Brain microvascular endothelial cell (primary cell): ENCODE data around the gene PAOX.

Source experiments
- DNase-seq: peaks from one replicate; pipeline ENCODE4 v3.0.0-alpha.2; 2020
- H3K27ac ChIP-seq: fragments of 250-450 bp; sonication (Bioruptor Pico); 2 replicates; pipeline ENCODE4 v1.5.1; 2020; ENCODE audit warnings: mild to moderate bottlenecking, moderate library complexity
- H3K27me3 ChIP-seq: fragments of 250-450 bp; sonication (Bioruptor Pico); replicated peaks from 2 replicates; pipeline ENCODE4 v1.5.1; 2020; ENCODE audit warnings: mild to moderate bottlenecking
- H3K36me3 ChIP-seq: fragments of 250-450 bp; sonication (Bioruptor Pico); replicated peaks from 2 replicates; pipeline ENCODE4 v1.5.1; 2020; ENCODE audit warnings: mild to moderate bottlenecking
- H3K4me3 ChIP-seq: 2 replicates; pipeline ENCODE4 v1.5.1; 2011; ENCODE audit warnings: low read depth, mild to moderate bottlenecking, control low read depth, low read length, moderate library complexity
- in situ Hi-C: cut with HindIII; loops from 2 replicates; pipeline ENCODE4 v1.10.0; 2017; ENCODE audit warnings: low sequenced_read_pairs, low pct_ligation_motif_present
- TF ChIP-seq, protein P1 (sequence below): IDR thresholded peaks from 2 replicates; pipeline ENCODE4 v1.5.1; 2011; ENCODE audit warnings: low read depth, mild to moderate bottlenecking, moderate library complexity, low read length, control low read depth, inconsistent platforms; ENCODE audit errors: missing control alignments

The PAOX gene

DNA sequence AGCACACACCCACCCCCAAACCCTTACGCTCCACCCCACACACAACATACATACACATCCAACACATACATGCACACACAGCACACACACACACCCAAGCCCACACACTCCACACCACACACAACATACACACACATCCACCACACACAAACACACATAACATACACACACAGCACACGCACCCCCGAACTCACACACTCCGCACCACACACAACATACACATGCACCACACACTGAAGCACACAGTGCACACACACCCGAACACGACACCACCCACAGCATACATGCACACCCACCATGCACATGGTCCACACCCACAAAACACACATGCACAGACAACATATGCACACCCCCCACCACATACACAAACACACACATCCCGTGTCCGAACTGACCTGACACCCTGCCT lies 29.9 kb upstream of the PAOX start:
- no peak for DNase-seq
- Histone ChIP-seq H3K4me3 (no peak overlapping the region), H3K27me3 (no peaks in the 10 kb centered on the region), H3K36me3 (no peaks in the 10 kb centered on the region), H3K27ac (no peak overlapping the region)
- TF ChIP-seq, protein P1, sequence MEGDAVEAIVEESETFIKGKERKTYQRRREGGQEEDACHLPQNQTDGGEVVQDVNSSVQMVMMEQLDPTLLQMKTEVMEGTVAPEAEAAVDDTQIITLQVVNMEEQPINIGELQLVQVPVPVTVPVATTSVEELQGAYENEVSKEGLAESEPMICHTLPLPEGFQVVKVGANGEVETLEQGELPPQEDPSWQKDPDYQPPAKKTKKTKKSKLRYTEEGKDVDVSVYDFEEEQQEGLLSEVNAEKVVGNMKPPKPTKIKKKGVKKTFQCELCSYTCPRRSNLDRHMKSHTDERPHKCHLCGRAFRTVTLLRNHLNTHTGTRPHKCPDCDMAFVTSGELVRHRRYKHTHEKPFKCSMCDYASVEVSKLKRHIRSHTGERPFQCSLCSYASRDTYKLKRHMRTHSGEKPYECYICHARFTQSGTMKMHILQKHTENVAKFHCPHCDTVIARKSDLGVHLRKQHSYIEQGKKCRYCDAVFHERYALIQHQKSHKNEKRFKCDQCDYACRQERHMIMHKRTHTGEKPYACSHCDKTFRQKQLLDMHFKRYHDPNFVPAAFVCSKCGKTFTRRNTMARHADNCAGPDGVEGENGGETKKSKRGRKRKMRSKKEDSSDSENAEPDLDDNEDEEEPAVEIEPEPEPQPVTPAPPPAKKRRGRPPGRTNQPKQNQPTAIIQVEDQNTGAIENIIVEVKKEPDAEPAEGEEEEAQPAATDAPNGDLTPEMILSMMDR = no peak
- in situ Hi-C loops = no loop called here

DNA sequence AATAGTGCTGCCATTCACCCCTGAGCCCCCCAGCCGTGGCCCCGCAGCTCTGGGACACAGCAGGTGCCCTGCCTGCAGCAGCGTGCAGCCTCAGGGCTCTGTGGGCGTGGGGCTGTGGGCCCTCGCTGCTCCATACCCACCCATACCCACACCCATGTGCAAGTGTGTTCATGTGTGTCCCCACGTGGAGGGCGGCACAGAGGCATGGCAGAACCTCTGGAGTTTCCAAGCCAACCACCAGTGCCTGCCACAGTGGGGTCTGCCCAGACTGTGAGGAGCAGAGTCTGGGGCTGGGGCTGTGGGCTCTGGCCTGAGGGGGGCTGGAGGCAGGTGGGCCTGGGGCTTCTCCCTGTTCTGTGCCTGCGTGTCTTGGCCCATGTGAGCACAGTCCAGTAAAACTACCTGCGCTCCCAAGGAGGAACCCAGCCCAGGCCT lies 29.5 kb upstream of the PAOX start:
- H3K36me3 ChIP-seq = no peaks in the 10 kb centered on the region
- no peaks in the 10 kb centered on the region for H3K27me3 ChIP-seq
- in situ Hi-C loops = no loop called here
- DNase-seq = no peak
- no peak overlapping the region for H3K27ac ChIP-seq
- TF ChIP-seq, protein P1 = no peak
- H3K4me3 ChIP-seq = no peak overlapping the region

DNA sequence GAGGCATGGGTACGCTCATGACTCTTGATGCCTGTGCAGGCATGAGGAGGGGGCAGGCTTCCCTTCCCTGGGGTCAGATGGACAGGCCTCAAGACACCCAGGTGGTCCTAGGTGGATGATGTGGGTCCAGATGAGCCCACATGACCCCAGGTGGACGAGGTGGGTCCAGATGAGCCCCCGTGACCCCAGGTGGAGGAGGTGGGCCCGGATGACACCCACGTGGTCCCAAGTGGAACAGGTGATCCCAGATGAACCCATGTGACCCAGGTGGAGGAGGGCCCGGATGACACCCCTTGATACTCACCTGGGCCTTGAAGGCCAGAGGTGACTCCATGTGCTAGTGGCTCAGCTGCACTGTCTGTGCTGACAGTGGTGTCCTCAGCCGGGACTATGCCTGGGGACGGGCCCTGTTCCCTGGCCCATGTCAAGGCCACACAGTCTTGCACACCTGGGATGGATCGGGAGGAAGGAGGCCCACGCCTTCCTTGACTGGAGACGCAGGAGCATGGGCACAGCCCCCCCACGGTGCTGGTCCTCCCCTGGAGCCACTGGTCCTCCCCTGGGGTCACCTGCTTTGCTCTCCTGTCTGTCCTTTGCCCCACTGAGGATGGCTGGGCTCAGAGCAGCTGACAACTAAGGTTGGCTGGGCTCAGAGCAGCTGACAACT lies 28.6 kb upstream of the PAOX start:
- Histone ChIP-seq H3K27me3 (no peaks in the 10 kb centered on the region), H3K4me3 (no peak overlapping the region), H3K36me3 (no peaks in the 10 kb centered on the region), H3K27ac (no peak overlapping the region)
- in situ Hi-C loops = no loop called here
- no peak for DNase-seq
- TF ChIP-seq, protein P1 = no peak

DNA sequence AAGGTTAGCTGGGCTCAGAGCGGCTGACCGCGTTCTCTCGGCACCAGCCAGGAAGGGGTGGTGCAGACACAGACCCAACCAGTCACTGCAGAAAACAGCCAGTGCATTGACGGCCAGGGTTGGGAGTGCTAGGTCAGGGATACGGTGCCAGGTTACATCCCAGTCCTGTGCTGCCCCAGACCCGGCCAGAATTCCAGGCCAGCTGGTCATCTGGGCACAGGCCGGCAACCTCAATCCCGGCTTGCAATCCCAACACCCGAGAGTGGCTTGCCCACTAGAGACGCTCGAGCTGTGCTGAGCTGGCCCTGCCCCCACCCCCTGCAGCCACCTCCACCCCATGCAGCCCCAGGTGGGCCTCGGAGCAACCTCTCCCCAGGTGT lies 28.1 kb upstream of the PAOX start:
- no peaks in the 10 kb centered on the region for H3K36me3 ChIP-seq
- TF ChIP-seq, protein P1 = no peak
- H3K4me3 ChIP-seq = no peak overlapping the region
- no peaks in the 10 kb centered on the region for H3K27me3 ChIP-seq
- in situ Hi-C loops = no loop called here
- H3K27ac ChIP-seq = no peak overlapping the region
- no peak for DNase-seq

DNA sequence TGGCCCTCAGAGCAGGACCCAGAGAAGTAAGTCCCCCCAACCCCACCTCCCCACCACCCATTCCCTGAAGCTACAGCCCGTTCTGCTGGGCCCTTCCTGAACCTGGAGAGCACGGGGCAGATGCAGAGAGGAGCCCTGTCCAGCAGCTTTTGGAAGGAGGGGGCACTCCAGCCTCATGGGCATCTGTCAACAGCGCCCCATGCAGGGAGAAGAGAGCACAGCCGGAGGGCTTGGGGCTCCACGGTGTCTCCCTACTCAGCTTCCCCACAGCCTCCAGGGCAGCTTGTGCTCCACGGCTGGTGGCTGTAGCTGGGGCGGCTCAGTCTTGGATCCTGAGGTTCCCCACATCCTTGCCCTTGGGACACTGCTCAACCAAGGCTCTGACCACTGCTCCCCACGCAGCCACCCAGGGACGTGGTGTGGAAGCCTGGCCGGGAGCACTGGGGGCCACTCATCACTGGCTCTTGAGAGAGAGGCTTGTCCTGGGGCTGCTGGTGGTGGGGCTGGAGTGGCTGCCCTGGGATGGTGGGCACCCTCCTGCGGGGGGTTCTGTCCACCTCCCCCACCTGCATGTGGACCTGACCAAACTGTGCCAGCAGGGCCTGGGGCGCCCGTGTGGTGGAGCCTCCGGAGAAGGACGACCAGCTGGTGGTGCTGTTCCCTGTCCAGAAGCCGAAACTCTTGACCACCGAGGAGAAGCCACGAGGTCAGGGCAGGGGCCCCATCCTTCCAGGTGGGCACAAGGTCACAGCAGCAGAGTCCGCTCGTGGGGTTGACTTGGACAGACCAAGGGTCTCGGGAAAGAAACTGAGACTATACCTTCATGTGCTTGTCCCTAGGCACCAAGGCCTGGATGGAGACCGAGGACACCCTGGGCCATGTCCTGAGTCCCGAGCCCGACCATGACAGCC lies 27.4 kb upstream of the PAOX start:
- Histone ChIP-seq H3K36me3 (no peaks in the 10 kb centered on the region), H3K4me3 (no peak overlapping the region), H3K27me3 (no peaks in the 10 kb centered on the region), H3K27ac (no peak overlapping the region)
- in situ Hi-C loops = no loop called here
- TF ChIP-seq, protein P1 = peak; percentile 11
- no peak for DNase-seq
